IMR-90 (cell line): ENCODE data around the gene TOMM40L.

Experiments
- MAZ ChIP-seq: IDR thresholded peaks from 2 replicates; pipeline ENCODE4 v1.6.1; 2012; ENCODE audit warnings: low read depth, mild to moderate bottlenecking, low read length, improper control_type of control experiment, moderate library complexity, borderline replicate concordance
- POLR2A ChIP-seq: IDR thresholded peaks from 2 replicates; pipeline ENCODE4 v1.6.1; 2012; ENCODE audit warnings: mild to moderate bottlenecking, low read depth, low read length
- RFX5 ChIP-seq: IDR thresholded peaks from 2 replicates; pipeline ENCODE4 v1.8.0; 2012; ENCODE audit warnings: low read depth, mild to moderate bottlenecking, low read length, moderate library complexity
- SMC3 ChIP-seq: fragments of 150-350 bp; IDR thresholded peaks from 2 replicates; pipeline ENCODE4 v1.6.1; 2016; ENCODE audit warnings: low read depth, mild to moderate bottlenecking, antibody characterized with exemption, low read length, moderate library complexity
- TF ChIP-seq, protein P1 (sequence below): conservative IDR thresholded peaks from 2 replicates; pipeline ENCODE4 v1.5.1; 2012; ENCODE audit warnings: mild to moderate bottlenecking, low read depth, low read length, improper control_type of control experiment

GRCh38 chr1:161197560-161198193 is 28.2 kb upstream of the TOMM40L start:
- TF ChIP-seq, protein P1, sequence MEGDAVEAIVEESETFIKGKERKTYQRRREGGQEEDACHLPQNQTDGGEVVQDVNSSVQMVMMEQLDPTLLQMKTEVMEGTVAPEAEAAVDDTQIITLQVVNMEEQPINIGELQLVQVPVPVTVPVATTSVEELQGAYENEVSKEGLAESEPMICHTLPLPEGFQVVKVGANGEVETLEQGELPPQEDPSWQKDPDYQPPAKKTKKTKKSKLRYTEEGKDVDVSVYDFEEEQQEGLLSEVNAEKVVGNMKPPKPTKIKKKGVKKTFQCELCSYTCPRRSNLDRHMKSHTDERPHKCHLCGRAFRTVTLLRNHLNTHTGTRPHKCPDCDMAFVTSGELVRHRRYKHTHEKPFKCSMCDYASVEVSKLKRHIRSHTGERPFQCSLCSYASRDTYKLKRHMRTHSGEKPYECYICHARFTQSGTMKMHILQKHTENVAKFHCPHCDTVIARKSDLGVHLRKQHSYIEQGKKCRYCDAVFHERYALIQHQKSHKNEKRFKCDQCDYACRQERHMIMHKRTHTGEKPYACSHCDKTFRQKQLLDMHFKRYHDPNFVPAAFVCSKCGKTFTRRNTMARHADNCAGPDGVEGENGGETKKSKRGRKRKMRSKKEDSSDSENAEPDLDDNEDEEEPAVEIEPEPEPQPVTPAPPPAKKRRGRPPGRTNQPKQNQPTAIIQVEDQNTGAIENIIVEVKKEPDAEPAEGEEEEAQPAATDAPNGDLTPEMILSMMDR = no peak
- no peak for TF ChIP-seq POLR2A
- TF ChIP-seq MAZ = no peak
- no peak for TF ChIP-seq RFX5
- TF ChIP-seq SMC3 = no peak
